ENCODE data around the gene XG.
"Not testable (repeated sequence)": the region's sequence is repeated elsewhere in the genome, so short reads cannot be mapped to it uniquely, and the experiment has no call there.

XG gene

DNA sequence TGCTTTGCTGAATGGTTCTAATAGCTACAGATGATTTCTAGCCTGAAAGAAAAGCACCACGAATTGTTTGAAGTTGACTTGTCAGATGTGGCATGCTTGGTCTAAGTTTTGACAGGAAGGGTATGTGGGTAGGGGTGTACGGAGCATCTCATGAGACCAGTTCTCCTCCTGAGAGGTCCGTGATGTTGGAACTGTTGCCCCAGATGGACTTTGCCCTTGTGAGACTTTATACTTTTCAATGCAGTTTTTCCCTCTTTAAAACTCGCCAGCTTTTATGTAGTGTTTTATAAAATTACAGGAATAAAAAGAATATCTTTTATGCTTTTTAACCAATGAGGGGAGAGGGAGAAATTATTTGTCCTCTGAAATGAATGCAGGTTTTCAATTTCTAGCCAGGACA lies 16.6 kb upstream of the XG start:
- no peak for DNase-seq

DNA sequence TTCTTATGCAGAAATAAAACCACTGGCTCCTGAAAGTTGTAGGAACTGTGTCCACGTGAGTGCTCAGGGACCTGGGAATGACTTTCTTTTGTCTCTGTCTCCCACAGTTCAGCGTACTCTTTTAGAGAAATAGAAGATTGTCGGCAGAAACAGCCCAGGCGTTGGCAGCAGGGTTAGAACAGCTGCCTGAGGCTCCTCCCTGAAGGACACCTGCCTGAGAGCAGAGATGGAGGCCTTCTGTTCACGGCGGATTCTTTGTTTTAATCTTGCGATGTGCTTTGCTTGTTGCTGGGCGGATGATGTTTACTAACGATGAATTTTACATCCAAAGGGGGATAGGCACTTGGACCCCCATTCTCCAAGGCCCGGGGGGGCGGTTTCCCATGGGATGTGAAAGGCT lies 11.2 kb upstream of the XG start:
- no peak for DNase-seq

DNA sequence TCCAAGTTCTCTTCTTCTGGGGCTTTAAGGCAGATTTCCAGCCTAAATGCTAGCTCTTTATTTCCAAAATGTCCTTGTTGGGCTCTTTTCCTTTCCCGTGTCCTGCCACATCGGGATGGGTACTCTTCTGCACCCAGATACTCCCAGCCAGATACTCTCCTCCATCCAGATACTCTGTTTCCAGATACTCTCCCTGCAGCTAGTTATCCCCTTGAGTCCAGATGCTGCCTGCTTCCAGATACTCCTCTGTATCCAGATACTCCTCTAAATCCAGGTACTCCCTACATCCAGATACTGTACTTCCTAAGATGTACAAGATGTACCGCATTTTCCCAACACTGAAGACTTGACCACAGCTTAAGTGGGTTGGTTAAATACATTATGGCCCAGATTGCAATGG lies 10.5 kb upstream of the XG start:
- no peak for DNase-seq

DNA sequence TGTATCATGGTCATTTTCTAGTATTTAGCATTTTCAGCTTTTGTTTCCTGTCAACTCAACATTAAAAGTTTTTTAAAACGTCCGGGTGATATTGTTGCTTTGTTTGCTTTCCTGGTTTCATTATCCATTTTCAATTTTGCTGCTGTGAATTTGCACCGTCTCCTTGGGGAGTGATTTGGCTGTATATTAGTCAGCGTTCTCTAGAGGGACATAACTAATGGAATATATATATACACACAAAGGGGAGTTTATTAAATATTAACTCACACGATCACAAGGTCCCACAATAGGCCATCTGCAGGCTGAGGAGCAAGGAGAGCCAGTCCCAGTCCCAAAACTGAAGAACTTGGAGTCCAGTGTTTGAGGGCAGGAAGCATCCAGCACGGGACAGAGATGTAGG lies 5.6 kb upstream of the XG start:
- DNase-seq = not testable (repeated sequence)

DNA sequence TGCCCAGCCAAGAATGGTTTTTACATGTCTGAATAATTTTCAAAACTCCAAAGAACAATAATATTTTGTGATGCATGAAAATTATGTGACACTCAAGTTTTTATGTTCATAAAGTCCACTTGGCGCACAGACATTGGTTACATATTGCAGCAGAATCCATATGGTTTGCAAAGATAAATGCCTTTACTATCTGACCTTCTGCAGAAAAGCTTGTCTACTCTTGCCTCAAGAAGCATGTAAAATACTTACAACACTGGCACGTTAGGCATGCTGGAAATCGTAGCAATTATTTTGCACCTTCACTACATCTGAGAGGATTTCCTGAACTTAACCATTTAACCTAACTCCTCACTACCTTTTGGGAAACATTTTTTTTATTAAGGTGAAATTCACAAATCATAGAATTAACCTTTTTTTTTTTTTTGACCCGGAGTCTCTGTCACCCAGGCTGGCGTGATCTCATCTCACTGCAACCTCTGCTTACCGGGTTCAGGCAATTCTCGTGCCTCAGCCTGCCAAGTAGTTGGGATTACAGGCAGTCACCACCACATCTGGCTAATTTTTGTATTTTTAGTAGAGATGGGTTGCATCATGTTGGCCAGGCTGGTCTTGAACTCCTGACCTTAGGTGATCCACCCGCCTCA lies 3.5 kb upstream of the XG start:
- DNase-seq = no peak

DNA sequence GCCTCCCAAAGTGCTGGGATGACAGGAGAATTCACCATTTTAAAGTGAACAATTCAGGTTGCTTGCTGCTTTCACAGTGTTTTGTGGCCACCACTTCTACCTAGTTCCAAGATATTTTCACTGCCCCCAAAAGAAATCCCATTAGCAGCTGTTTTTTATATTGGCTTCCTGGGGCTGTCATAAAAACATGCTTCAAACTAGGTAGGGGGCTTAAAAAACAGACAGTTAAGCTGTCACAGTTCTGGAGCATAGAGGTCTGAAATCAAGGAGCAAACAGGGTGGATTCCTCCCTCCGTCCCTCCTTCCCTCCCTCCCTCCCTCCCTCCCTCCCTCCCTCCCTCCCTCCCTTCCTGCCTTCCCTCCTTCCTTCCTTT lies 3.0 kb upstream of the XG start:
- no peak for DNase-seq

DNA sequence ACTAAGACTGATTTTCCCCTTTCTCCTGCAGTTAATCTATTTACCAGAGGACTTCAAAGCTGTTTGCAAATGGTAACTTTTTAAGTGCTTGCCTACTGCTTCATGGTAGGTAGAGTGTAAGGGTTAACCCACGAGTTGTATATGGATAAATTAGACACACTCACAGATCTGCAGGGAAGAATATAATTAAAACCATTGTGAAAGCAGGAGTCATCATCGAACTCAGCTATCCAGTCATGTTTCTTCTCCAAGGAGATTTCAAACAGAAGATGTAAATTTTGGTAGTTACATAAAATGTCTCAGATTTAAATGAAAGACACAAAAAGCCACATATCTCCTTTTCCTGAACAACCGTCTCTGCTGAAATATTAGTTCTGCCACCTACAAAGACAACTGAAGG lies 549 bp upstream of the XG start:
- no peak for DNase-seq

DNA sequence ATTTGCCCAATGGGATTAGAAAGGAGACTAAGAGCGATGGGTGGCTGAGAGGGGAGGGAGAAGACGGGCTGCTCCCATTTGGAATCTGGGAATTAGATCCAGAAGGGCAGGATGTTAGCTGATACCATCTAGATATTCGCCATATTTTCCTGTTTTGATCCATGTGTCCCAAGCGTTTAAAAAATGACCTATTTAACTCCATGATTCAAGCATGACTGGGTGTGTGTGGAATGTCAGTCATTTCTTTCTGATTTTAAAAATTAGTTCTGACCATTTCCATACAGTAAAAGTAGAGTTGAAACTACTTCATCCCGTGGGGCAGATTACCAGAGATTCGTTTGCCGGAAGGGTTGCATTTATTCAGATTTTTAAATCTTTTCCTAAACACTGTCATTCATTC lies 601 bp downstream of the XG start:
- not testable (repeated sequence) for DNase-seq

DNA sequence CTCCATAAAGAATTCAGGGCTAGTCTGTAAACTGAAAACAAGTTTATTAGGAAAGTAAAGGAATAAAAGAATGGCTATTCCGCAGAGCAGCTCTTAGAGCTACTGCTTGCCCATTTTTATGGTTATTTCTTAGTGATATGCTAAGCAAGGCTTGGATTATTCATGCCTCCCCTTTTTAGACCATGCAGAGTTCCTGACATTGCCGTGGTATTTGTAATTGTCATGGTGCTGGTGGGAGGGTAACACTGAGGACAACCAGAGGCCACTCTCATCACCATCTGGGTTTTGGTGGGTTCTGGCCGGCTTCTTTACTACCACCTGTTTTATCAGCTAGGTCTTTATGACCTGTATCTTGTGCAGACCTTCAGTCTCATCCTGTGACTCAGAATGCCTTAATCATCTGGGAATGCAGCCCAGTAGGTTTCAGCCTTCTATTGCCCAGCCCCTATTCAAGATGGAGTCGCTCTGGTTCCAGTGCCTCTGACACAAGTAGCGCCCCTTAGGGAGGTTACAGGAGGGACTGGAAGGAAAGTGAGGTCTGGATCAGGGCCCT lies 3.4 kb downstream of the XG start:
- not testable (repeated sequence) for DNase-seq

DNA sequence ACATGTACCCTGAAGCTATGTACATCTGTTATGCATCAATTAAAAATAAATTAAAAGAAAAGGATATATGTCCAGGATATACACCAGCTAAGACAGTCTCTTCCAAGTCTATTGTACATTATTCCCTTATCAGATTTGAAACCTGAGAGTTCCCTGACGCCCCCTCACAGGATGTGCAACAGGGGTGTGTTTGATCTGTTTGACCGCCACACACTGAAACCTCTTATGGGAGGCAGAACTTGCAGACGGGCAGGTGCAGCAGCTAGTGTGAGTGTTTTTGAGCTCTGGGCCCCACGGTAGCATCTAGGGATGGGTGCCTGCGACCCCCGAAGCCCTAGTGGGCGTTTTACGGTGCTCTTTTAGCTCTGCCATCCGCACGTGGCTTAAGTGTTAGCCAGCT lies 4.7 kb downstream of the XG start:
- no peak for DNase-seq

DNA sequence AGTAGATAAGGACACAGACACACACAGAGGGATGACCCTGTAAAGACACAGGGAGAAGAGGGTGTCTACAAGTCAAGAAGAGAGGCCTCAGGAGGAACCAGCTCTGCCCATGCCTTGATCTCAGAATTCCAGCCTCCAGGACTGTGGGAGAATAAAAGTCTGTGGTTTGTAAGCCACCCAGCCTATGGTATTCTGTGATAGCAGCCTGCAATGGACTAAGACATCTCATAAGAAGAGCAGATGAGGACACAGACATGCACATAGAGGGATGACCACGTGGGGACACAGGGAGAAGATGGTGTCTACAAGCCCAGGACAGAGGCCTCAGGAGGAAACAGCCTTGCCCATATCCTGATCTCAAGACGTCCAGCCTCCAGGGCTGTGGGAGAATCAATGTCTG lies 9.4 kb downstream of the XG start:
- no peak for DNase-seq

DNA sequence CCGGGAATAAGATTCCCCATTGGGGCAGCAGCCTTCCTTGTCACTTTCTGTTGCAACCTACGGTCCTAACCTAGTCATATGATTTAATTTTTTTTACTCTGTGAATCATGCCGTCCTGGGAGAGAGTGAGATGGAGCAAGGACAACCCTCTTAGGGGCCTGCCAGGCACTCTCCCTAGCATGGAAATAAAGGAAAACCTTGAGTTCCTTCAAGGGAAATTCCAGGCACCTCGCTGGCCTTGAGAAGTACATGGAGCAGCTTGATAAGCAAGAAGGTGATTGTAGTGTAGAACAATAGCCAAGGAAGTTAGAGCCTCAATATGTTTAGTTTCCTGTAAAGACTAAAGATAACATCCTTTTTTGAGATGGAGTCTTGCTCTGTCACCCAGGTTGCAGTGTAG lies 10.8 kb downstream of the XG start:
- not testable (repeated sequence) for DNase-seq

DNA sequence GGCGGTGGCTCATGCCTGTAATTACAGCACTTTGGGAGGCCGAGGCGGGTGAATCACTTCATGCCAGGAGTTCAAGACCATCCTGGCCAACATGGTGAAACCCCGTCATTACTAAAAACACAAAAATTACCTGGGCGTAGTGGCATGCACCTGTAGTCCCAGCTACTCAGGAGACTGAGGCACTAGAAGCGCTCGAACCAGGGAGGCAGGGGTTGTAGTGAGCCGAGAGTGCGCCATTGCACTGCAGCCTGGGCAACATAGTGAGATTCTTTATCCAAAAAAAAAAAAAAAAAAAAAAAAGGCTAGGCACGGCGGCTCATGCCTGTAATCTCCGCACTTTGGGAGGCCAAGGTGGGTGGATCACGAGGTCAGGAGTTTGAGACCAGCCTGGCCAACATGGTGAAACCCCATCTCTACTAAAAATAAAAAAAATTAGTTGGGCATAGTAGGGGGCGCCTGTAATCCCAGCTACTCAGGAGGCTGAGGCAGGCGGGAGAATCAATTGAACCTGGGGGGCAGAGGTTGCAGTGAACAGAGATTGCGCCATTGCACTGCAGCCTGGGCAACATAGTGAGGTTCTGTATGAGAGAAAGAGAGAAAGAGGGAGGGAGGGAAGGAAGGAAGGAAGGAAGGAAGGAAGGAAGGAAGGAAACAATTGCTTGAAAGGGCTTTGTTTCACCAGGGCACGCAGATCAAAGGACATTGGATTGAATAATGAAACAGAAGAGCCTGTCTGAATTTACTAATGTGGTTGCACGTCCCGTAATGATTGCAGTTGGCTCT lies 13.1 kb downstream of the XG start:
- DNase-seq = not testable (repeated sequence)

DNA sequence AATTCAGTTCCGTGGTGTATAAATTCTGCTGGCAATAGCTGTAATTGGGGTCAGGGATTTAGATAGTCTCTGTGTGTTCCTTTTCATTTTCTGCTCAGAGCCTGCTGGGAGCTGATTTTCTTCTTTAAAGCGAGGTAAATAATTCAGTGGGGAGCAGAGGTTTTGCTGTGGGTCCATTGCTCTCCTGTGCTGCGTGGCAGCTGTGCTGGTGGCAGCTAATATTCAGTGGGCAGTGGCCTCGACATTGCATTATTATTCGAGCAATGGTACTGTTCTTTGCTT lies 13.7 kb downstream of the XG start:
- DNase-seq = no peak

DNA sequence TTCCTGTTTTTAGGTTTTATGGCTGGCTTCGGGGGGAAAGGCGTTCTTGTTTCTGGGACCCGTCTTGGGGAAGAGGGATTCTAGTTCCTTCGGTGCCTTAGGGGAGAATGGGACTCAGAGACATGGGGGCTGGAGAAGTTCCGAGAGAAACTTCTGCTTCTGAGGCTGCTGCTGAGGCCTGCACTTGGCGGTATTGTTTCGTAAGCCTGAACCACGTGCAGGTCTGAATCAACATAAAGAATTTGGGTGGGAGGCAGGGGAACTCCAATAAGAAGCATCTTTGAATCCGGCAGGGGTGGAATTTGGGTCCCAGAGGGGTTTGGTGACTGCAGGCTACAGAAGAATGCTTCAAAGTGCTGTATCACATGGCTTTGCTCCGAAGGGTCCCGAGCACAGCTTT lies 15.1 kb downstream of the XG start:
- no peak for DNase-seq

DNA sequence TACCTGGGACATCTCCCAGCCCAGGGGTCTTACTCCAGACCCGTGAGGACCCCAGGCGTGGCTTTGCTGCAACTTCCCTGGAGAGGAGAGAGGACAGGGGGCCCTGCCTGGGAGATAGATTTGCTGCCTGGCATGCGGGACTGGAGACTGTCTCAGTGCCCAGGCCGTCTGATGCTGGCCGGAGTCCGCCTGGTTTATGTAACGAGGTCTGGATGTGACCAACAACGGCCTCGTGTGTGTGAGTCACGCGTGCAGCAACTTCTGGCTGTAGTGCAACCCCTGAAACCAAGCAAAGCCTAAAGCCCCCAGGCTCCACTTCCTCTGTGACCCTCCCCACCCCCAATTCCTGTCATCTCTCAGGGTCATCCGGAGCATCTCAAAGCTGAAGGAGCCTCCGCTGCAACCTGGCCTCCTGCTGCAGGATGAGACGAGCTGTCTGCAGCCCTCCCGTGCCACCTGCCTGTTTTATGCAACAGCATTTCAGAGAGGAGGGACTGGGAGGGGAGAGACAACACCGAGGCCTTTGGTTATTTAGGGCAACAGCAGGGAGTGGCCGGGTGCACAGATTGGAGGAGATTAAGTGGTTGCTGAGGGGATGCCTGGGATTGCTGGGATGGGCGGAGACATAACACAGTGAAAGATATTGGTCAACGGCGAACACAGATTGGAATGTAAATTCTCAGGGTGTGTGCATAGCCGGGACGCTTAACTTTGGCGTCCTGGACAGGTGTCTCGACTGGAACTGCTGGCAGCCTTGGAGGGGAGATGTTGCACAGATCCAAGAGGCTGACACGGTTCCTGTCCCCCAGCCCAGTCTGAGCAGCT lies 16.0 kb downstream of the XG start:
- DNase-seq = peak; percentile 22

DNA sequence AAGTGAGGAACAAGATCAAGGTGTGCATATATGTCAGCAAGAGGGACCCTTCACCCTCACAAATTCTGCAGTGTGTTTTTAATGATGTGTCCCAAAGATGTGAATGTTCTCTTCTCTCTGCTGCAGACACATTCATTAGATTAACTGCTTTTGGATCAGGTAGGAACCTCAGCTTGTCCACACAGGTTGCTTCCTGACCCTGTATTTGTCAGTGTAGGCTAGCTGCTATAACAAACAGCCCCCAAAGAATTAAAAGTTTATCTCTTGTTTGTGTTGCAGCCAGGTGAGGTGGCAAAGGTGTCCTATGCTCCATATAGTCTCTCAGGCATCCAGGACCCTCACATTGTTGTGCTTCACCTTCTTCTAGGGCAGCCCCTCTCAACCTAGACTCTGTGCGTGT lies 17.8 kb downstream of the XG start:
- DNase-seq = no peak

DNA sequence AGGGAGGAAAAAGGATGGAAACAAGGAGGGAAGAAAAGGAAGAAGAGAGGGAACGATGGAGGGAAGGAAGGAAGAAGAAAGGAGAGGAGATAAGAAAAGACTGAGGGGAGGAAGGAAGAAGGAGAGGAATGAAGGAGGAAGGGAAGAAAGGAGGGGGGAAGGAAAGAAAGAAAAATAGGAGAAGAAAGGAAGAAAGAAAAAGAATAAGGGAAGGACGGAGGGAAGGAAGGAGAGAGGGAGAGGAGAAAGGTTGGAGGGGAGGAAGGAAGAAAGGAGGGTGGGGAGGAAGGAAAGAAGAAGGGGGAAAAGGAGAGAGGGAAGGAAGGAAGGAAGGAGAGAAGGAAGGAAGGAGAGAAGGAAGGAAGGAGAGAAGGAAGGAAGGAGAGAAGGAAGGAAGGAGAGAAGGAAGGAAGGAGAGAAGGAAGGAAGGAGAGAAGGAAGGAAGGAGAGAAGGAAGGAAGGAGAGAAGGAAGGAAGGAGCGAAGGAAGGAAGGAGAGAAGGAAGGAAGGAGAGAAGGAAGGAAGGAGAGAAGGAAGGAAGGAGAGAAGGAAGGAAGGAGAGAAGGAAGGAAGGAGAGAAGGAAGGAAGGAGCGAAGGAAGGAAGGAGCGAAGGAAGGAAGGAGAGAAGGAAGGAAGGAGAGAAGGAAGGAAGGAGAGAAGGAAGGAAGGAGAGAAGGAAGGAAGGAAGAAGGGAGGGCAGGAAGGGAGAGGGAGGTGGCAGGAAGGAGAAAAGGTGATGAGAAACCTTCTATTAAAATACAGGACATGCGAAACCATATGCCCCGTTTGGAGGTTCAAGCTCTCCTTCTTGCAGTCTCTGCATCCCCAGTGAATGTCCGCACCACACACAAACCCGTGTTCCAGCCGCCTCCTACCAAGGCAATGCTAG lies 21.6 kb downstream of the XG start:
- not testable (repeated sequence) for DNase-seq

DNA sequence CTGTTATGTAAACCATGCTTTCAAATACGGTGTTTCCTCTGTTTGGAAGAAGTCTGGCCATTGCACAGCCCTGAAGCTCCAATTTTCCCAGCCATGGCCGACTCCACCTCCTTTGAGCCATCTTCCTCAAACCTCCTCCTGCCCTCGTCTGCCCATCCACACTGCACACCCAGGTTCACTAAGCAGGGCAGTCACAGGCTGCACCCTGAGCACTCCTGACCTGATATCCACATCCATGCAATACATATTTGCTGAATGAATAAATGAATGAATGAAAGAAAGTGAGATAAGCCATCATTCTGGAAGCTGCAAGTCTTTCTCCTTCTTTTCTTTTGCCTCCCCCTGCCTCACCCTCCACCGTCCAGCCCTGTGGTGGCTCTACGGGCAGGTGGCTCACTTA lies 22.2 kb downstream of the XG start:
- no peak for DNase-seq

DNA sequence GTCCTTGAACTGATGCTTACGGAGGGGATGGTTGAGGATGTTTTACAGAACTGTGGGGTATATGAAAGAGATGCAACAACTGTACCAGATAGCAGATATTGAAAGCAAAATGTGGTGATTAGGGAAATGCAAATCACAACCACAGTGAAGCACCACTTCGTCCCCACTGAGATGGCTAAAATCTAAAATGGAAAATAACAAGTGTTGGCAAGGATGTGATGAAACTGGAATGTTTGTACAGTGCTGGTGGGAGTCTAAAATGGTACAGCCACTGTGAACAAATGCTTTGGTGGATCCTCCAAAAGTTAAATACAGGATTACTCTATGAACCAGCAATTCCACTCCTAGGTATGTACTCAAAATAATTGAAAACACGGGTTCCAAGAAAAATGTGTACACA lies 22.9 kb downstream of the XG start:
- no peak for DNase-seq

DNA sequence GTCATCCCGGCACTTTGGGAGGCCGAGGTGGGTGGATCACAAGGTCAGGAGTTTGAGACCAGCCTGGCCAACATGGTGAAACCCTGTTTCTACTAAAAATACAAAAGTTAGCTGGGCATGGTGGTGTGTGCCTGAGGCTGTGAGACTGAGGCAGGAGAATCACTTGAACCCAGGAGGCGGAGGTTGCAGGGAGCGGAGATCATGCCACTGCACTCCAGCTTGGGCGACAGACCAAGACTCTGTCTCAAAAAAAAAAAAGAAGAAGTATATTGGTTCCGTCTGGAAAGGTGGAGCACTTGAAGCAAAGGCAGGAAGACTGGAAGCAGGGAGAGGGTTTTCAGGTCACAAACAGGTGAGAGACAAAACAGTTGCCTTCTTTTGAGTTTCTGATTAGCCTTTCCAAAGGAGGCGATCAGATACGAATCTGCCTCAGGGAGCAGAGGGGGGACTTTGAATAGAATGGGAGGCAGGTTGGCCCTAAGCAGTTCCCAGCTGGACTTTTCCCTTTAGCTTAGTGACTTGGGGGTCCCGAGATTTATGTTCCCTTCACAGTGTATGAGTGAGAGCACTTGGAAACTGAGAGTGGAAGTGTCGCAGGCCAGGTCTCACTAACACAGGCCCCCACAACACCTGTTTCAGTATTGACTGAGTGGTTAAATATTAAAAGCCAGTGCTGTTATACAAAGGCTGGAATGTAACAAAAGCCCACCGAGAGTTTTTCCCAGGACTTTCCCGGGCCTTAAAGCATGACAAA lies 28.8 kb downstream of the XG start:
- not testable (repeated sequence) for DNase-seq

DNA sequence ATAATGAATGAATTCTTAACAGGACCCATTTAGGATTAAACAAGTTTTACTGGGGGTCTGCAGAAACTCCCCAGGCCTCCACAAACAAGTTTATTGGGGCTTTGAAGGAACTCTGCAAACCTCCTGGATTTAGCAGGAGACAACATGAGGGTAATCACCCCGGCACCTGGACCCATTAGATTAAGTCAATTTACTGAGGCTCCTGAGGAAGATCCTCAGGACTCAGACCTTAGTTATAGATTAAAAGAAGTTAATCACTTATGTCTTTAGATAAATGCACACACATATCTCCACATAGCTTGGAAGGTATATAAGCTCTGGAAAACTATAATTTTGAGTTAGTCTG lies 29.4 kb downstream of the XG start:
- DNase-seq = no peak

All from retina (tissue), 1 donor.